Nephron (organoid): ENCODE data around the gene SERINC5.

Experiments
- H3K27ac Mint-ChIP-seq, 3 experiments: 2 replicates each; pipeline ENCODE4 v1.8.0; 2020; ENCODE audit warnings: mixed read lengths in 3 of 3, mild to moderate bottlenecking in 2 of 3, moderate library complexity in 1 of 3
- H3K27me3 Mint-ChIP-seq: 2 replicates; pipeline ENCODE4 v1.8.0; 2021; ENCODE audit warnings: low read depth, mild to moderate bottlenecking, moderate library complexity, mixed read lengths
- H3K36me3 Mint-ChIP-seq: 2 replicates; pipeline ENCODE4 v1.8.0; 2020; ENCODE audit warnings: low read depth, mixed read lengths
- H3K4me1 Mint-ChIP-seq: 2 replicates; pipeline ENCODE4 v1.8.0; 2020; ENCODE audit warnings: mixed read lengths
- H3K4me3 Mint-ChIP-seq, 3 experiments: 2 replicates each; pipeline ENCODE4 v1.8.0; 2020; ENCODE audit warnings: mild to moderate bottlenecking in 3 of 3, mixed read lengths in 3 of 3, moderate library complexity in 2 of 3
- H3K9me3 Mint-ChIP-seq: 2 replicates; pipeline ENCODE4 v1.8.0; 2020; ENCODE audit warnings: mixed read lengths
- TF ChIP-seq, protein P1 (sequence below), 3 experiments: fragments of 200-600 bp; sonication (generic); IDR thresholded peaks; one replicate each; pipeline ENCODE4 v1.5.0; 2021; ENCODE audit warnings: antibody characterized with exemption in 3 of 3; ENCODE audit not compliant: unreplicated experiment in 3 of 3

SERINC5 gene

DNA sequence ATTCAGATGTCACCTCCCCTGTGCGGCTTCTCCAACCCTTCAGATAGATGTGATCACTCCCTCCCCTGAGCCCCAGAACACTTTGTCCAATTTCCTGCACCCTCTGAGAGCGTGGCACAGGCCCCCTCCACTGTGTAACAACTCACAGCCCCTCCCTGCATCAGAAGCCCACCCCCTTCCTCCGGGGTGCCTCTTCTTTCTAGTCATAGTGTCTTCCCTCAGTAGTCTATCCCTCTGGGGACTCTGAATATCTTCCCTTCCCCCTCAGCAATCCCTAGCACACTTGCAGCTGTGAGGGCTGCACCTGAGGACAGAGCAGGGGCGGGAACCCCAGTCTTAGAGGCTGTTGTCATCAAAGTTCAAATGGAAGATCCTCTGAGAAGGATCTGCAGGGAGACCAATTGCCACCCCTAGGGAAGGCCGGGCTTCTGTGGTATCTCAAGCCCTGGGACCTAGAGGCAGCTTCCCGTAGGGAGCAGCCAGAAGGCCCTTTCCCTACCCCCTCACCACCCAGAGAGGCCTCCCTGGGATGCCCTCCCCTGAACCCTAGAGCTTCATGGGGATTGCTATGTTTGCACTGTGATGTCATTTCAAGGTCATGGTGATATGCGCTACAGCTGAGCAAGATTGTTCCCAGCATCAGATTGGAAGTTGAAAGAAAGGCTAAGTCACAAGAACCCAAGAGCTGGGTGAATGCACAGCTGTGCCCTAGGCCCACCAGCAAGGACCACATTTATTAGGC, 150.0 kb downstream of the SERINC5 start:
- H3K9me3 Mint-ChIP-seq, result no peaks in the 10 kb centered on the region
- no peak overlapping the region for H3K4me3 Mint-ChIP-seq
- peaks cover 47% of the 10 kb centered on the region for H3K4me1 Mint-ChIP-seq
- H3K36me3 Mint-ChIP-seq, result no peaks in the 10 kb centered on the region
- TF ChIP-seq, protein P1, sequence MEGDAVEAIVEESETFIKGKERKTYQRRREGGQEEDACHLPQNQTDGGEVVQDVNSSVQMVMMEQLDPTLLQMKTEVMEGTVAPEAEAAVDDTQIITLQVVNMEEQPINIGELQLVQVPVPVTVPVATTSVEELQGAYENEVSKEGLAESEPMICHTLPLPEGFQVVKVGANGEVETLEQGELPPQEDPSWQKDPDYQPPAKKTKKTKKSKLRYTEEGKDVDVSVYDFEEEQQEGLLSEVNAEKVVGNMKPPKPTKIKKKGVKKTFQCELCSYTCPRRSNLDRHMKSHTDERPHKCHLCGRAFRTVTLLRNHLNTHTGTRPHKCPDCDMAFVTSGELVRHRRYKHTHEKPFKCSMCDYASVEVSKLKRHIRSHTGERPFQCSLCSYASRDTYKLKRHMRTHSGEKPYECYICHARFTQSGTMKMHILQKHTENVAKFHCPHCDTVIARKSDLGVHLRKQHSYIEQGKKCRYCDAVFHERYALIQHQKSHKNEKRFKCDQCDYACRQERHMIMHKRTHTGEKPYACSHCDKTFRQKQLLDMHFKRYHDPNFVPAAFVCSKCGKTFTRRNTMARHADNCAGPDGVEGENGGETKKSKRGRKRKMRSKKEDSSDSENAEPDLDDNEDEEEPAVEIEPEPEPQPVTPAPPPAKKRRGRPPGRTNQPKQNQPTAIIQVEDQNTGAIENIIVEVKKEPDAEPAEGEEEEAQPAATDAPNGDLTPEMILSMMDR (IDR thresholded peaks at IDR 0.05; ENCODE audit: unreplicated experiment in 3 of 3), result no peak
- no peaks in the 10 kb centered on the region for H3K27me3 Mint-ChIP-seq
- peak overlapping the region in 2 of 3 experiments; percentile 15 to 23 for H3K27ac Mint-ChIP-seq

DNA sequence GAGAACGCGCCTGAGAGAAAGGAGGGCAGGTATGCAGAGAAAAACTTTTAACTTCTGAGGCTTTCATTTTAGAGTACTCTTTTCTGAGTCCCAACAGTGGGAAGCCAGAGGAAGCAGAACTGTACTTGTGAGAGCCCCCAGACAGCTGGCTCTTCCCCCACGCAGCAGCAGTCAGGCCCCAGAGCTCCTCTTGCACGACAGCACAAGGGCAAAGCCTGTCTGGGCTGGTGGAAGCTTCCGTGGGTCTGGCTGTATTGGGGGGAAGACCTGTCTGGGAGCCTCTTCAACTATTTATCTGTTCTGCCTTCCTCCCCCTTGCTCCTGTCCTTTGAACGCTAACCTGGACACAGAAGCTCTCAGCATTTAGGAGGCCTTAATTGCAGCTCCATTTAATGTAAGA, 152.5 kb downstream of the SERINC5 start:
- H3K27me3 Mint-ChIP-seq, result no peaks in the 10 kb centered on the region
- peak overlapping the region; percentile 32 to 73 (median 68) for H3K27ac Mint-ChIP-seq
- no peaks in the 10 kb centered on the region for H3K36me3 Mint-ChIP-seq
- H3K4me3 Mint-ChIP-seq, result no peak overlapping the region
- H3K9me3 Mint-ChIP-seq, result no peaks in the 10 kb centered on the region
- TF ChIP-seq, protein P1 (IDR thresholded peaks at IDR 0.05; ENCODE audit: unreplicated experiment in 3 of 3), result no peak
- H3K4me1 Mint-ChIP-seq, result peaks cover 49% of the 10 kb centered on the region

DNA sequence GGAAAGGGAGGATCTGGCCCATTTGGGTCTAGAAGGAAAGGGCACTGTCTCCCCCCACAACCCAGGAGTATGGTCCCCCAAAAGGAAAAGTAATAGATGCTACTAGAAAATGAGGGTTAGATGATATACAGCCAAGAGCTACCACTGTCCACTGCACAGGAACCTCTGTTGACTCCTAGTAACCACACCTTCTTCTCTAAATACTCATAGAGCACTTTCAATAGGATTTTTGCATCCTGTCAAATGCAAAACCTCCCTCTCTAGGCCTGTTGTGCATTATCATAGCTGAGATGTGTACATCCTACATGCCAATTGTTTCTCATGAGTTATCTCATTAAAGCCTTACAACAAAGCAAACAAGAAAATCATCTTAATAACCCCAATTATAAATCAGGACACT, 153.9 kb downstream of the SERINC5 start:
- Mint-ChIP-seq H3K27me3 (peaks cover 3% of the 10 kb centered on the region), H3K4me1 (peaks cover 63% of the 10 kb centered on the region), H3K27ac (peak overlapping the region in 2 of 3 experiments; percentile 39 to 68), H3K9me3 (no peaks in the 10 kb centered on the region), H3K36me3 (no peaks in the 10 kb centered on the region), H3K4me3 (no peak overlapping the region)
- TF ChIP-seq, protein P1 (IDR thresholded peaks at IDR 0.05; ENCODE audit: unreplicated experiment in 3 of 3), result no peak

DNA sequence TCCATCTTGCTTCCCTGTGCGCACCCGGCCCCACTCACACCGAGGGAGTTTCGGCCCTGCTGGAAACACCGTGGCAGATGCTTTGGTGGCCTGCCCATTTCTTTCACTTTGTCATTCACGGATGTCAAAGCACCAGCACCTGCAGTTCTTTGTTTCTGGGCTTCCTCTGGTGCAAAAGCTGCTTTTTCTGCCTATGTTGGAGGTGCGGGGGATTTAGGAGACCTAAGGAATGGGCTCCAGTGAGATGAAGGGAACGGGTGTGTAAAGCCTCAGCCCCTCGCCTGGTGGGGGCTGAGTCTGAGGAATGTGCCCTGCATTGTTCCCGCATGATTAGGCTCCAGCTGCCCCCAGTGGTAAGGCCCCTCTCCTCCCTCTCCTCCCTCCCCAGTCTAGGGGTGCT, 158.4 kb downstream of the SERINC5 start:
- TF ChIP-seq, protein P1 (IDR thresholded peaks at IDR 0.05; ENCODE audit: unreplicated experiment in 3 of 3), result no peak
- peaks cover 3% of the 10 kb centered on the region for H3K27me3 Mint-ChIP-seq
- H3K4me1 Mint-ChIP-seq, result peaks cover 62% of the 10 kb centered on the region
- H3K27ac Mint-ChIP-seq, result peak overlapping the region; percentile 55 to 88 (median 87)
- H3K9me3 Mint-ChIP-seq, result no peaks in the 10 kb centered on the region
- no peak overlapping the region for H3K4me3 Mint-ChIP-seq
- H3K36me3 Mint-ChIP-seq, result no peaks in the 10 kb centered on the region

DNA sequence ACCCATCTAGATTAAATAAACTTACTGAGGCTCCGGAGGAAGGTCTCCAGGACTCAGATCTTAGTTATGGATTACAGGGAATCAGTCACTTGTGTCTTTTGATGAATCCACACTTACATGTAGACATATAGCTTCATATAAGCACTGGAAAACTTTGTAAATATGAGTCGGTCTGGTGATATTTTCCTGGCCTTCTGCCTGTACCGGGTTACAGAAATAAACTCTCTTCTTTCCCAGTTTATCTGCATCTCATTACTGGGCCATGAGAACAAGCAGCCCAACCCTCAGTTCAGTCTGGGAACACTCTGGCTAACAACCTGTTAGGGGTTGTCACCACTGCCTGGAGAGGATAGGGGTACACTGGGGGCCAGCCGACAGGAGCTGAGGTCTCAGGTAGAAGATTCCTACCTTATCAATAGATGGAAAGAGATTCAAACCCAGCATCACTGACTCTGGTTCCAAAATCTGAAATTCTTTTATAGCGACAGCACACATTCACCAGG, 161.6 kb downstream of the SERINC5 start:
- peaks cover 9% of the 10 kb centered on the region for H3K27me3 Mint-ChIP-seq
- TF ChIP-seq, protein P1 (IDR thresholded peaks at IDR 0.05; ENCODE audit: unreplicated experiment in 3 of 3), result no peak
- no peak overlapping the region for H3K4me3 Mint-ChIP-seq
- H3K4me1 Mint-ChIP-seq, result peaks cover 44% of the 10 kb centered on the region
- no peaks in the 10 kb centered on the region for H3K9me3 Mint-ChIP-seq
- H3K36me3 Mint-ChIP-seq, result no peaks in the 10 kb centered on the region
- H3K27ac Mint-ChIP-seq, result peak overlapping the region; percentile 98 to 99 (median 99)

DNA sequence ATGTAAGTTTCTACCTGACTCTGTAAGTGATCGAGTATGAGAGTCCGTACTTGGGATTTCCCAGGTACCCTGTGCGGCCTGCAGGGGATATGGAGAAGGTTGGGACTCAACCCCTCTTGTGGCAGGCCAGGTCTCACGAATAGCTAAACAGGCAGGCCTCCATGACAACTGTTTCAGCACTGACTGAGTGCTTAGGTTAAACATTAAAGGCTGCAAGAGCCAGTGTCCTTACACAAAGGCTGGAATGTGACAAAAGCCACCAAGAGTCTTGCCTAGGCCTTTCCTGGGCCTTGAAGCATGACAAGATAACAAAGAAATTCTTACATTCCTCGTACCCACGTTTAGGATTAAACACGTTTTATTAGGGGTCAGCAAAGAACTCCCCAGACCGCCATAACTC, 162.1 kb downstream of the SERINC5 start:
- Mint-ChIP-seq H3K4me3 (peak overlapping the region in 1 of 3 experiments; percentile 14), H3K4me1 (peaks cover 39% of the 10 kb centered on the region), H3K9me3 (no peaks in the 10 kb centered on the region), H3K36me3 (no peaks in the 10 kb centered on the region), H3K27ac (peak overlapping the region; percentile 98 to 99 (median 99)), H3K27me3 (peaks cover 9% of the 10 kb centered on the region)
- TF ChIP-seq, protein P1 (IDR thresholded peaks at IDR 0.05; ENCODE audit: unreplicated experiment in 3 of 3), result no peak
